CD14-positive monocyte (primary cell): ENCODE measurements around the gene MORC3. TPM values are rescaled to one million over a fixed set of nuclear protein-coding genes. Genes with fewer than 3 reads are reported as not detected.

Experiments
- DNase-seq, 3 donors: peaks; one replicate each; pipeline ENCODE4 v3.0.0-alpha.2; 2011 to 2022
- H2AFZ ChIP-seq: 2 replicates; pipeline ENCODE4 v1.6.0; 2012; ENCODE audit warnings: mild to moderate bottlenecking, low read depth, low read length, inconsistent platforms; ENCODE audit not compliant: insufficient read depth, poor library complexity, severe bottlenecking
- H3K27ac ChIP-seq, 2 donors: 1 replicate in 1 of 2; 2 replicates in 1 of 2; pipeline ENCODE4 v1.5.1; 2012 to 2013; ENCODE audit warnings: low read length in 2 of 2, control low read depth in 1 of 2, inconsistent platforms in 1 of 2, low read depth in 1 of 2, mild to moderate bottlenecking in 1 of 2
- H3K27me3 ChIP-seq, 2 donors: one replicate each; pipeline versions ENCODE4 v1.6.0 to v1.6.1; 2011 to 2013; ENCODE audit warnings: low read length in 2 of 2; ENCODE audit not compliant: control insufficient read depth in 2 of 2, insufficient read depth in 2 of 2
- H3K36me3 ChIP-seq, 2 donors: replicated peaks in 1 of 2; 1 replicate in 1 of 2; 2 replicates in 1 of 2; pipeline versions ENCODE4 v1.5.1 to v1.6.1; 2012 to 2013; ENCODE audit warnings: low read length in 2 of 2, control low read depth in 1 of 2, inconsistent platforms in 1 of 2, mild to moderate bottlenecking in 1 of 2; ENCODE audit not compliant: insufficient read depth in 2 of 2, control insufficient read depth in 1 of 2
- H3K4me1 ChIP-seq, 2 donors: 1 replicate in 1 of 2; 2 replicates in 1 of 2; pipeline versions ENCODE4 v1.5.1 to v1.6.1; 2012 to 2013; ENCODE audit warnings: low read length in 2 of 2, control low read depth in 1 of 2, inconsistent platforms in 1 of 2, mild to moderate bottlenecking in 1 of 2, moderate library complexity in 1 of 2; ENCODE audit not compliant: insufficient read depth in 2 of 2, control insufficient read depth in 1 of 2
- H3K4me2 ChIP-seq: replicated peaks from 2 replicates; pipeline ENCODE3; 2012; ENCODE audit warnings: low read length, moderate library complexity, mild to moderate bottlenecking; ENCODE audit not compliant: poor library complexity, severe bottlenecking; ENCODE audit errors: extremely low read depth
- H3K4me3 ChIP-seq, 3 experiments: fragments of 200-600 bp in 1 of 3; sonication (generic) in 1 of 3; replicated peaks in 1 of 3; 1 replicate in 2 of 3; 2 replicates in 1 of 3; pipeline ENCODE4 v1.5.1; 2011 to 2013; ENCODE audit warnings: low read length in 3 of 3, mild to moderate bottlenecking in 3 of 3, control low read depth in 2 of 3, low read depth in 2 of 3, inconsistent platforms in 1 of 3, moderate library complexity in 1 of 3
- H3K79me2 ChIP-seq: 2 replicates; pipeline ENCODE4 v1.6.0; 2012; ENCODE audit warnings: mild to moderate bottlenecking, control low read depth, inconsistent platforms, low read length, moderate library complexity; ENCODE audit not compliant: insufficient read depth
- H3K9ac ChIP-seq: 2 replicates; pipeline ENCODE4 v1.6.0; 2017; ENCODE audit warnings: low read length, mild to moderate bottlenecking; ENCODE audit not compliant: insufficient read depth, poor library complexity, severe bottlenecking
- H3K9me3 ChIP-seq, 2 donors: replicated peaks in 1 of 2; 1 replicate in 1 of 2; 2 replicates in 1 of 2; pipeline versions ENCODE4 v1.5.1 to v1.6.1; 2012 to 2013; ENCODE audit warnings: low read length in 2 of 2, control low read depth in 1 of 2; ENCODE audit not compliant: control insufficient read depth in 1 of 2, insufficient read depth in 1 of 2
- H4K20me1 ChIP-seq: 2 replicates; pipeline ENCODE4 v1.6.0; 2012; ENCODE audit warnings: mild to moderate bottlenecking, low read length, control low read depth, moderate library complexity; ENCODE audit not compliant: insufficient read depth
- H3K27ac Mint-ChIP-seq, 7 donors: one replicate each; pipeline ENCODE4 v1.8.0; 2020; ENCODE audit warnings: mild to moderate bottlenecking in 7 of 7, mixed read lengths in 7 of 7, moderate library complexity in 6 of 7, inconsistent platforms in 2 of 7
- H3K27me3 Mint-ChIP-seq, 3 donors: one replicate each; pipeline ENCODE4 v1.8.0; 2021 to 2022; ENCODE audit warnings: low read depth in 3 of 3, mild to moderate bottlenecking in 3 of 3, mixed read lengths in 3 of 3, moderate library complexity in 3 of 3, inconsistent platforms in 1 of 3
- H3K36me3 Mint-ChIP-seq, 2 donors: one replicate each; pipeline ENCODE4 v1.8.0; 2020; ENCODE audit warnings: mixed read lengths in 2 of 2, inconsistent platforms in 1 of 2, mild to moderate bottlenecking in 1 of 2
- H3K4me1 Mint-ChIP-seq: one replicate; pipeline ENCODE4 v1.8.0; 2020; ENCODE audit warnings: mild to moderate bottlenecking, mixed read lengths
- H3K4me3 Mint-ChIP-seq, 2 donors: one replicate each; pipeline ENCODE4 v1.8.0; 2020; ENCODE audit warnings: mild to moderate bottlenecking in 2 of 2, mixed read lengths in 2 of 2, moderate library complexity in 1 of 2
- H3K9me3 Mint-ChIP-seq, 7 donors: one replicate each; pipeline ENCODE4 v1.8.0; 2020 to 2022; ENCODE audit warnings: mixed read lengths in 7 of 7, mild to moderate bottlenecking in 6 of 7, moderate library complexity in 6 of 7, inconsistent platforms in 2 of 7
- CTCF ChIP-seq: fragments of 200-600 bp; IDR thresholded peaks from one replicate; pipeline ENCODE4 v1.8.0; 2022; ENCODE audit warnings: antibody characterized with exemption, mild to moderate bottlenecking
- WGBS: methylation state at CpG from one replicate; pipeline ENCODE4 v1.1.5; 2013; ENCODE audit warnings: missing lambda C conversion rate; ENCODE audit not compliant: insufficient coverage; 5-methylcytosine and 5-hydroxymethylcytosine counted together
- intact Hi-C, 2 donors: fragments of 100-400 bp; cut with micrococcal nuclease; formaldehyde crosslinking; loops; one replicate each; pipeline versions ENCODE4 v1.15.0 to v1.15.1; 2023
- polyA plus RNA-seq, 3 donors: library from polyadenylated mRNA; depleted of rRNA in 1 of 3; unstranded in 2 of 3; stranded (reverse) in 1 of 3; fragments of 300-500 nt in 2 of 3; fragments of >200 nt in 1 of 3; fragmentation: Illumina TruSeq in 2 of 3; gene quantifications; 1 replicate in 2 of 3; 2 replicates in 1 of 3; pipeline ENCODE4 v1.2.3, GENCODE V29; 2012 to 2021

Gene MORC3
- polyA plus RNA-seq, 3 donors: 16.3 to 27.6 (median 25.5) TPM

DNA sequence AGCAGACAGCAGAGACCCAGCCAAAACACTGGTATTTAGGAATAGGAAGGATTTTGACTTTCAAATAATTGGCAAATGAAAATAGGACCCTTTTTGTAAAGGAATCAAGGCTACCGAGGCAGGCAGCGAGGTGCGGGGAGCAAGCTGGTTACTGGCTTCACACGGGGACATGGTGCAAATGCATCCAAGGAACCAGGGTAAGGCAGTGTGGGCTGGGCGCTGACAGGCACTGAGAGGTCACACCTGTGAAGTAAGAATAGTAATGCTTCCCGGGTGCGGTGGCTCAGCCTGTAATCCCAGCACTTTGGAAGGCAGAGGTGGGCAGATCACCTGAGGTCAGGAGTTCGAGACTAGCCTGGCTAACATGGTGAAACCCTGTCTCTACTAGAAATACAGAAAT is 80.7 kb downstream of the MORC3 start:
- Histone ChIP-seq H3K9me3 (no peaks in the 10 kb centered on the region), H3K4me2 (no peak overlapping the region), H2AFZ (no peak overlapping the region), H3K79me2 (no peaks in the 10 kb centered on the region), H3K36me3 (peaks cover 6 to 24% of the 10 kb centered on the region in 2 donors), H4K20me1 (no peaks in the 10 kb centered on the region), H3K27ac (no peak overlapping the region), H3K4me1 (no peaks in the 10 kb centered on the region), H3K27me3 (no peaks in the 10 kb centered on the region), H3K4me3 (no peak overlapping the region), H3K9ac (no peak overlapping the region)
- Mint-ChIP-seq H3K27me3 (no peaks in the 10 kb centered on the region), H3K4me3 (no peak overlapping the region), H3K4me1 (no peaks in the 10 kb centered on the region), H3K27ac (no peak overlapping the region), H3K9me3 (no peaks in the 10 kb centered on the region), H3K36me3 (peaks cover 31 to 52% of the 10 kb centered on the region in 2 donors)
- intact Hi-C loops: no loop called here
- no peak for DNase-seq
- TF ChIP-seq CTCF: no peak
- WGBS: over 99% methylated on average over 8 of the region's 8 CpGs

DNA sequence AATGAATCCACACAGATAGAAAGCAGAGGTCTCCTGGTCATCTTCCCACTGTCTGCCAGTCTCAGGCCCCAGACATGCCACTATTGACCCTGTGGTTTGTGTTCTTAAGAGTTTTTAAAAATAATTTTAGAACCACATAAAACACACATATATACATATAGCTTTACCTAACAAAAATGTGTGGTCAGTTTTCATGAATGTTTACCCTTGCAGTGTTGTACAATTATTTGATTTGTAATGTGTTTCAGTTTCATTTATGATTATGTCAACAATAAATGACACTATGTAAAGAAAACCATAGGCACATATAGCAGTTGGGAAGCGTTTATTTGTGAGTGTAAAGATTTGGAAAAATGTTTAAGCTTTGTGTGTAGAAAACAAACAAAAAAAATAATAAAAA is 82.3 kb downstream of the MORC3 start:
- no peak overlapping the region for H3K4me3 Mint-ChIP-seq
- no CpG with 5 or more reads among the region's 1 CpG for WGBS

More for the DNA sequence above, 82.3 kb downstream of the MORC3 start:
- DNase-seq: no peak
- H3K9ac ChIP-seq: no peak overlapping the region
- H3K79me2 ChIP-seq: no peaks in the 10 kb centered on the region
- H3K27me3 Mint-ChIP-seq: no peaks in the 10 kb centered on the region
- TF ChIP-seq CTCF: no peak
- H3K27me3 ChIP-seq: no peaks in the 10 kb centered on the region
- no peak overlapping the region for H2AFZ ChIP-seq
- no peak overlapping the region for H3K27ac ChIP-seq
- H3K9me3 Mint-ChIP-seq: no peaks in the 10 kb centered on the region
- no peak overlapping the region for H3K27ac Mint-ChIP-seq
- H4K20me1 ChIP-seq: no peaks in the 10 kb centered on the region
- no peaks in the 10 kb centered on the region for H3K4me1 ChIP-seq
- intact Hi-C loops: no loop called here
- H3K4me2 ChIP-seq: no peak overlapping the region
- peaks cover 6 to 30% of the 10 kb centered on the region in 2 donors for H3K36me3 ChIP-seq
- H3K36me3 Mint-ChIP-seq: peaks cover 26 to 41% of the 10 kb centered on the region in 2 donors
- H3K4me1 Mint-ChIP-seq: no peaks in the 10 kb centered on the region
- no peak overlapping the region for H3K4me3 ChIP-seq
- no peaks in the 10 kb centered on the region for H3K9me3 ChIP-seq
